ENCODE measurements around the gene SOST. TPM values are rescaled to one million over a fixed set of nuclear protein-coding genes. Genes with fewer than 3 reads are reported as not detected.

The SOST gene
- total and polyA plus RNA-seq, 2 donors (not counting 1 experiment from before 2014, with no cell fraction given): not detected

GRCh38 chr17:43719578-43719977 lies 39.0 kb downstream of the SOST start:
- no peak for DNase-seq (ENCODE audit: low read depth in 2 of 2)
- Histone ChIP-seq H3K27me3 (ENCODE audit: control insufficient read depth, insufficient read depth, low read length) (no peaks in the 10 kb centered on the region), H4K20me1 (ENCODE audit: control insufficient read depth, extremely low read depth, insufficient read depth, low read length) (no peaks in the 10 kb centered on the region), H3K79me2 (ENCODE audit: control insufficient read depth, insufficient read depth, low read length) (no peaks in the 10 kb centered on the region), H3K9me3 (ENCODE audit: control insufficient read depth, insufficient read depth, low read depth, low read length) (no peaks in the 10 kb centered on the region), H3K4me1 (ENCODE audit: control insufficient read depth, extremely low read depth, insufficient read depth, low read length) (peaks cover 5% of the 10 kb centered on the region), H3K4me2 (ENCODE audit: extremely low read depth, insufficient read depth, low read length) (no peak overlapping the region), H3K4me3 (replicated peaks in 1 of 4; ENCODE audit: control extremely low read depth in 1 of 4, insufficient read depth in 1 of 4, low read depth in 3 of 4, low read length in 4 of 4) (no peak overlapping the region), H2AFZ (ENCODE audit: low read length) (no peak overlapping the region), H3K27ac (ENCODE audit: insufficient read depth, low read length) (no peak overlapping the region), H3K9ac (ENCODE audit: insufficient read depth, low read length) (no peak overlapping the region), H3K36me3 (ENCODE audit: control insufficient read depth, insufficient read depth, low read length) (no peaks in the 10 kb centered on the region)
- no peak for TF ChIP-seq EZH2 (IDR thresholded peaks at IDR 0.05; ENCODE audit: low read length, missing control alignments)
- TF ChIP-seq CTCF (conservative IDR thresholded peaks at IDR 0.05 in 1 of 2, IDR thresholded peaks at IDR 0.05 in 1 of 2; ENCODE audit: low read depth in 1 of 2, low read length in 2 of 2): no peak

- Histone ChIP-seq H3K27me3 (ENCODE audit: control insufficient read depth, insufficient read depth, low read length) (no peaks in the 10 kb centered on the region), H3K9me3 (ENCODE audit: control insufficient read depth, insufficient read depth, low read depth, low read length) (no peaks in the 10 kb centered on the region), H4K20me1 (ENCODE audit: control insufficient read depth, extremely low read depth, insufficient read depth, low read length) (no peaks in the 10 kb centered on the region), H3K4me3 (replicated peaks in 1 of 4; ENCODE audit: control extremely low read depth in 1 of 4, insufficient read depth in 1 of 4, low read depth in 3 of 4, low read length in 4 of 4) (no peak overlapping the region), H3K9ac (ENCODE audit: insufficient read depth, low read length) (no peak overlapping the region), H3K4me1 (ENCODE audit: control insufficient read depth, extremely low read depth, insufficient read depth, low read length) (peaks cover 2% of the 10 kb centered on the region), H3K36me3 (ENCODE audit: control insufficient read depth, insufficient read depth, low read length) (no peaks in the 10 kb centered on the region), H2AFZ (ENCODE audit: low read length) (no peak overlapping the region), H3K27ac (ENCODE audit: insufficient read depth, low read length) (no peak overlapping the region), H3K4me2 (ENCODE audit: extremely low read depth, insufficient read depth, low read length) (no peak overlapping the region), H3K79me2 (ENCODE audit: control insufficient read depth, insufficient read depth, low read length) (no peaks in the 10 kb centered on the region)
- TF ChIP-seq EZH2 (IDR thresholded peaks at IDR 0.05; ENCODE audit: low read length, missing control alignments): no peak
- no peak for TF ChIP-seq CTCF (conservative IDR thresholded peaks at IDR 0.05 in 1 of 2, IDR thresholded peaks at IDR 0.05 in 1 of 2; ENCODE audit: low read depth in 1 of 2, low read length in 2 of 2)
- no peak for DNase-seq (ENCODE audit: low read depth in 2 of 2)
Measured at GRCh38 chr17:43718544-43718943, 40.0 kb downstream of the SOST start.

- Histone ChIP-seq H3K79me2 (ENCODE audit: control insufficient read depth, insufficient read depth, low read length) (no peaks in the 10 kb centered on the region), H3K4me3 (replicated peaks in 1 of 4; ENCODE audit: control extremely low read depth in 1 of 4, insufficient read depth in 1 of 4, low read depth in 3 of 4, low read length in 4 of 4) (no peak overlapping the region), H3K4me1 (ENCODE audit: control insufficient read depth, extremely low read depth, insufficient read depth, low read length) (peaks cover 2% of the 10 kb centered on the region), H3K4me2 (ENCODE audit: extremely low read depth, insufficient read depth, low read length) (no peak overlapping the region), H3K9ac (ENCODE audit: insufficient read depth, low read length) (no peak overlapping the region), H3K27ac (ENCODE audit: insufficient read depth, low read length) (no peak overlapping the region), H3K27me3 (ENCODE audit: control insufficient read depth, insufficient read depth, low read length) (no peaks in the 10 kb centered on the region), H3K36me3 (ENCODE audit: control insufficient read depth, insufficient read depth, low read length) (no peaks in the 10 kb centered on the region), H4K20me1 (ENCODE audit: control insufficient read depth, extremely low read depth, insufficient read depth, low read length) (no peaks in the 10 kb centered on the region), H2AFZ (ENCODE audit: low read length) (no peak overlapping the region), H3K9me3 (ENCODE audit: control insufficient read depth, insufficient read depth, low read depth, low read length) (no peaks in the 10 kb centered on the region)
- TF ChIP-seq CTCF (conservative IDR thresholded peaks at IDR 0.05 in 1 of 2, IDR thresholded peaks at IDR 0.05 in 1 of 2; ENCODE audit: low read depth in 1 of 2, low read length in 2 of 2): no peak
- no peak for TF ChIP-seq EZH2 (IDR thresholded peaks at IDR 0.05; ENCODE audit: low read length, missing control alignments)
- DNase-seq (ENCODE audit: low read depth in 2 of 2): no peak
Measured at GRCh38 chr17:43717913-43718312, 40.7 kb downstream of the SOST start.

All from fibroblast of lung (primary cell).